CD4-positive, alpha-beta memory T cell (primary cell): ENCODE data around the gene PRRT3. TPM values are rescaled to one million over a fixed set of nuclear protein-coding genes. Genes with fewer than 3 reads are reported as not detected.

ENCODE experiments used
- CTCF ChIA-PET: fragments of 350-600 bp; sonication (Branson Sonifier 250); formaldehyde crosslinking; loops from one replicate; lab custom pipeline; 2021; ENCODE audit warnings: inconsistent platforms; ENCODE audit not compliant: partially characterized antibody; lab: Charles Lee
- POLR2A ChIA-PET: fragments of 350-600 bp; sonication (Branson Sonifier 250); formaldehyde crosslinking; loops from one replicate; lab custom pipeline; 2021; ENCODE audit not compliant: partially characterized antibody; lab: Charles Lee
- DNase-seq, 5 donors: peaks; one replicate each; pipeline versions ENCODE4 v3.0.0 to v3.0.0-alpha.2; 2020 to 2022; ENCODE audit warnings: mixed read lengths in 1 of 5
- H3K27ac ChIP-seq: one replicate; pipeline ENCODE4 v1.7.0; 2013; ENCODE audit warnings: low read depth, low read length
- H3K27me3 ChIP-seq: 2 replicates; pipeline ENCODE4 v1.7.0; 2013; ENCODE audit warnings: mild to moderate bottlenecking, low read length, moderate library complexity; ENCODE audit not compliant: insufficient read depth
- H3K36me3 ChIP-seq: 2 replicates; pipeline ENCODE4 v1.7.0; 2013; ENCODE audit warnings: mild to moderate bottlenecking, low read length, moderate library complexity; ENCODE audit not compliant: insufficient read depth
- H3K4me1 ChIP-seq: 2 replicates; pipeline ENCODE4 v1.7.0; 2013; ENCODE audit warnings: mild to moderate bottlenecking, low read length, moderate library complexity; ENCODE audit not compliant: insufficient read depth
- H3K4me3 ChIP-seq, 2 donors: one replicate each; pipeline ENCODE4 v1.7.0; 2013; ENCODE audit warnings: low read length in 2 of 2, mild to moderate bottlenecking in 1 of 2
- H3K9me3 ChIP-seq, 2 donors: one replicate each; pipeline ENCODE4 v1.7.0; 2013; ENCODE audit warnings: low read length in 2 of 2, control low read depth in 1 of 2; ENCODE audit not compliant: control insufficient read depth in 1 of 2
- H3K27ac Mint-ChIP-seq, 7 donors: one replicate each; pipeline ENCODE4 v1.8.0; 2020 to 2021; ENCODE audit warnings: mixed read lengths in 7 of 7, mild to moderate bottlenecking in 6 of 7, inconsistent platforms in 3 of 7, moderate library complexity in 3 of 7
- H3K27me3 Mint-ChIP-seq, 2 donors: one replicate each; pipeline ENCODE4 v1.8.0; 2020 to 2021; ENCODE audit warnings: mixed read lengths in 2 of 2
- H3K36me3 Mint-ChIP-seq, 2 donors: one replicate each; pipeline ENCODE4 v1.8.0; 2020 to 2021; ENCODE audit warnings: mixed read lengths in 2 of 2, inconsistent platforms in 1 of 2, mild to moderate bottlenecking in 1 of 2
- H3K4me1 Mint-ChIP-seq, 4 donors: one replicate each; pipeline ENCODE4 v1.8.0; 2020 to 2021; ENCODE audit warnings: mixed read lengths in 4 of 4, mild to moderate bottlenecking in 1 of 4
- H3K4me3 Mint-ChIP-seq, 8 donors: one replicate each; pipeline ENCODE4 v1.8.0; 2020 to 2021; ENCODE audit warnings: mixed read lengths in 8 of 8, mild to moderate bottlenecking in 7 of 8, moderate library complexity in 6 of 8, inconsistent platforms in 3 of 8
- H3K9me3 Mint-ChIP-seq, 8 donors: one replicate each; pipeline ENCODE4 v1.8.0; 2020 to 2021; ENCODE audit warnings: mixed read lengths in 8 of 8, mild to moderate bottlenecking in 5 of 8, inconsistent platforms in 3 of 8, moderate library complexity in 1 of 8
- intact Hi-C: fragments of 100-400 bp; cut with micrococcal nuclease; formaldehyde crosslinking; loops from one replicate; pipeline ENCODE4 v1.15.1; 2023
- polyA plus RNA-seq, 2 donors: library from polyadenylated mRNA; unstranded; fragments of 300-500 nt; fragmentation: Illumina TruSeq; gene quantifications; one replicate each; pipeline ENCODE4 v1.2.3, GENCODE V29; 2021
- total RNA-seq, 2 experiments: library from RNA; stranded (reverse); gene quantifications; one replicate each; pipeline ENCODE4 v1.2.3, GENCODE V29; 2021

The PRRT3 gene
- total and polyA plus RNA-seq, 4 experiments from 2014 or later: 2.9 to 9.8 (median 6.4) TPM

GRCh38 chr3:9948586-9948985 lies 3.6 kb downstream of the PRRT3 start:
- POLR2A ChIA-PET: interaction anchor here (7.7 kb wide), 1 partner anchor 16 kb away, joined by 225 read pairs; the partner anchor contains the start of gene CRELD1
- no peaks in the 10 kb centered on the region for H3K9me3 ChIP-seq
- no peaks in the 10 kb centered on the region for H3K36me3 ChIP-seq
- Mint-ChIP-seq H3K27ac (no peak overlapping the region), H3K36me3 (peaks cover 0 to 11% of the 10 kb centered on the region in 2 donors), H3K4me1 (peaks cover 6 to 39% (median 13%) of the 10 kb centered on the region in 4 donors), H3K4me3 (no peak overlapping the region), H3K9me3 (no peaks in the 10 kb centered on the region), H3K27me3 (no peaks in the 10 kb centered on the region)
- peaks cover 11% of the 10 kb centered on the region for H3K4me1 ChIP-seq
- no peak overlapping the region for H3K4me3 ChIP-seq
- no peak overlapping the region for H3K27ac ChIP-seq
- no peak for DNase-seq
- intact Hi-C loops: no loop called here
- no peaks in the 10 kb centered on the region for H3K27me3 ChIP-seq
- CTCF ChIA-PET: interaction anchor here (0.6 to 1.4 kb wide), 2 partner anchors 16 to 1033 kb away, joined by 3 to 5 read pairs; partner anchors contain the start of gene CRELD1

GRCh38 chr3:9947025-9947995 lies 4.9 kb downstream of the PRRT3 start:
- POLR2A ChIA-PET: interaction anchor here (1.0 to 7.7 kb wide), 16 partner anchors 8 to 374 kb away, joined by 3 to 225 read pairs (median 5); partner anchors contain the start of genes ARPC4, BRPF1, CRELD1 and EMC3
- Histone ChIP-seq H3K27ac (peak overlapping the region; percentile 70), H3K4me3 (no peak overlapping the region), H3K27me3 (no peaks in the 10 kb centered on the region), H3K4me1 (peaks cover 11% of the 10 kb centered on the region), H3K9me3 (no peaks in the 10 kb centered on the region), H3K36me3 (no peaks in the 10 kb centered on the region)
- no peak for DNase-seq
- Mint-ChIP-seq H3K4me1 (peaks cover 4 to 29% (median 10%) of the 10 kb centered on the region in 4 donors), H3K9me3 (no peaks in the 10 kb centered on the region), H3K4me3 (no peak overlapping the region), H3K27ac (no peak overlapping the region), H3K36me3 (peaks cover 6 to 13% of the 10 kb centered on the region in 2 donors), H3K27me3 (no peaks in the 10 kb centered on the region)
- intact Hi-C loops: no loop called here
- CTCF ChIA-PET: interaction anchor here (0.8 to 1.9 kb wide), 16 partner anchors 9 to 226 kb away, joined by 3 to 48 read pairs (median 5); partner anchors contain the start of genes CRELD1 and JAGN1

- Mint-ChIP-seq H3K4me3 (peak overlapping the region; percentile 40 to 83 (median 79)), H3K9me3 (no peaks in the 10 kb centered on the region), H3K4me1 (peaks cover 4 to 23% (median 6%) of the 10 kb centered on the region in 4 donors), H3K27ac (peak overlapping the region; percentile 59 to 94 (median 88)), H3K36me3 (peaks cover 8 to 13% of the 10 kb centered on the region in 2 donors), H3K27me3 (no peaks in the 10 kb centered on the region)
- CTCF ChIA-PET: interaction anchor here (0.7 to 1.9 kb wide), 26 partner anchors 8 to 319 kb away, joined by 3 to 48 read pairs (median 4); partner anchors contain the start of genes CRELD1, IL17RE, JAGN1 and RPUSD3
- Histone ChIP-seq H3K9me3 (no peaks in the 10 kb centered on the region), H3K4me3 (peak overlapping the region in 1 of 2 donors; percentile 45), H3K27ac (peak overlapping the region; percentile 70), H3K27me3 (no peaks in the 10 kb centered on the region), H3K4me1 (peaks cover 6% of the 10 kb centered on the region), H3K36me3 (no peaks in the 10 kb centered on the region)
- POLR2A ChIA-PET: interaction anchor here (0.6 to 7.7 kb wide), 19 partner anchors 9 to 375 kb away, joined by 3 to 225 read pairs (median 5); partner anchors contain the start of genes ARPC4, BRPF1, CRELD1 and EMC3
- intact Hi-C loops: loop anchor here (1.0 kb wide), 1 partner anchor 13 kb away; the partner anchor contains the start of gene CRELD1
- peak; percentile 80 to 88 (median 84) for DNase-seq
Observed at GRCh38 chr3:9946112-9947024, 5.8 kb downstream of the PRRT3 start.

- H3K27ac ChIP-seq: peak overlapping the region; percentile 70
- ChIA-PET POLR2A (interaction anchor here (1.2 to 7.7 kb wide), 4 partner anchors 7 to 214 kb away, joined by 5 to 225 read pairs (median 6); partner anchors contain the start of genes BRPF1 and CRELD1), CTCF (interaction anchor here (1.3 to 1.9 kb wide), 4 partner anchors 13 to 105 kb away, joined by 4 to 48 read pairs (median 6); partner anchors contain the start of gene CRELD1)
- H3K4me1 ChIP-seq: no peaks in the 10 kb centered on the region
- no peaks in the 10 kb centered on the region for H3K27me3 ChIP-seq
- H3K4me1 Mint-ChIP-seq: peaks cover 0 to 14% (median 0%) of the 10 kb centered on the region in 4 donors
- H3K4me3 ChIP-seq: no peak overlapping the region
- intact Hi-C loops: no loop called here
- no peaks in the 10 kb centered on the region for H3K9me3 ChIP-seq
- no peaks in the 10 kb centered on the region for H3K27me3 Mint-ChIP-seq
- H3K36me3 ChIP-seq: peaks cover 5% of the 10 kb centered on the region
- H3K4me3 Mint-ChIP-seq: peak overlapping the region in 6 of 8 donors; percentile 10 to 58 (median 48)
- no peaks in the 10 kb centered on the region for H3K9me3 Mint-ChIP-seq
- peak overlapping the region in 6 of 7 donors; percentile 43 to 88 (median 78) for H3K27ac Mint-ChIP-seq
- no peak for DNase-seq
- peaks cover 8 to 17% of the 10 kb centered on the region in 2 donors for H3K36me3 Mint-ChIP-seq
Observed at GRCh38 chr3:9945358-9945757, 6.8 kb downstream of the PRRT3 start.

GRCh38 chr3:9944271-9944670 lies 7.9 kb downstream of the PRRT3 start:
- H3K36me3 Mint-ChIP-seq: peaks cover 8 to 16% of the 10 kb centered on the region in 2 donors
- peaks cover 5% of the 10 kb centered on the region for H3K36me3 ChIP-seq
- H3K27ac Mint-ChIP-seq: peak overlapping the region in 1 of 7 donors; percentile 42

More at GRCh38 chr3:9944271-9944670, 7.9 kb downstream of the PRRT3 start:
- CTCF ChIA-PET: interaction anchor here (1.0 to 1.6 kb wide), 3 partner anchors 12 to 33 kb away, joined by 3 to 10 read pairs (median 3); partner anchors contain the start of gene CRELD1
- no peaks in the 10 kb centered on the region for H3K4me1 ChIP-seq
- H3K27ac ChIP-seq: no peak overlapping the region
- Mint-ChIP-seq H3K27me3 (no peaks in the 10 kb centered on the region), H3K9me3 (no peaks in the 10 kb centered on the region), H3K4me1 (peaks cover 0 to 11% (median 0%) of the 10 kb centered on the region in 4 donors), H3K4me3 (no peak overlapping the region)
- intact Hi-C loops: no loop called here
- no peaks in the 10 kb centered on the region for H3K9me3 ChIP-seq
- no peak overlapping the region for H3K4me3 ChIP-seq
- POLR2A ChIA-PET: interaction anchor here (0.8 to 4.7 kb wide), 2 partner anchors 11 to 82 kb away, joined by 3 to 44 read pairs; partner anchors contain the start of genes CRELD1 and FANCD2
- no peak for DNase-seq
- H3K27me3 ChIP-seq: no peaks in the 10 kb centered on the region
